ENCODE measurements around the gene PRKCA.
A peak's percentile ranks its signal among the peaks of the same experiment; 100 is the strongest.

Gene PRKCA

DNA sequence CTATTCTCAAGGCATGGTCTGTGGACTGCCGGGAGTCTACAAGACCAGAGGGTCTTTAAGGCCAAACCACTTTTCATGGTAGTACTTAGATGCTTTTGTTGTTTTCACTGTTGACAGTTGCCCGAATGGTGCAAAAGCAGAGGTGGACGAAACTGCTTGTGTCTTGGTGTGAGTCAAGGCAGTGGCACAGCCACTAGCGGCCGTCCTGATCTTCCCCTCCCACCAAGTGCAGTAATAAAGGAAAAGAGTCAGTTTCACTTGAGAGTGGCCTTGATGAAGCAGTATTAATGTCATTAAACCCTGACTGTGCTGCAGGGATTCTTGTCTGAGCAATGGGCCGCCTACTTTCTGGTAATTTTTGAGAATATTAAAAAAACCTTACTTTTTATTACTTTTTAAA lies 109.1 kb downstream of the PRKCA start:
- no peak overlapping the region for H3K9ac ChIP-seq (ENCODE audit: low read length)
- H3K27me3 ChIP-seq (ENCODE audit: control insufficient read depth in 1 of 2, insufficient read depth in 2 of 2, low read length in 2 of 2) = no peaks in the 10 kb centered on the region
- no peaks in the 10 kb centered on the region for H3K36me3 ChIP-seq (ENCODE audit: insufficient read depth, low read length)
- peaks cover 24% of the 10 kb centered on the region for H3K4me1 ChIP-seq (ENCODE audit: insufficient read depth, low read length)
- H3K4me3 ChIP-seq (ENCODE audit: low read depth in 1 of 2, low read length in 2 of 2) = no peak overlapping the region
- no peak overlapping the region for H3K27ac ChIP-seq (ENCODE audit: low read depth, low read length)
- H3K9me3 ChIP-seq (ENCODE audit: low read length) = no peaks in the 10 kb centered on the region

DNA sequence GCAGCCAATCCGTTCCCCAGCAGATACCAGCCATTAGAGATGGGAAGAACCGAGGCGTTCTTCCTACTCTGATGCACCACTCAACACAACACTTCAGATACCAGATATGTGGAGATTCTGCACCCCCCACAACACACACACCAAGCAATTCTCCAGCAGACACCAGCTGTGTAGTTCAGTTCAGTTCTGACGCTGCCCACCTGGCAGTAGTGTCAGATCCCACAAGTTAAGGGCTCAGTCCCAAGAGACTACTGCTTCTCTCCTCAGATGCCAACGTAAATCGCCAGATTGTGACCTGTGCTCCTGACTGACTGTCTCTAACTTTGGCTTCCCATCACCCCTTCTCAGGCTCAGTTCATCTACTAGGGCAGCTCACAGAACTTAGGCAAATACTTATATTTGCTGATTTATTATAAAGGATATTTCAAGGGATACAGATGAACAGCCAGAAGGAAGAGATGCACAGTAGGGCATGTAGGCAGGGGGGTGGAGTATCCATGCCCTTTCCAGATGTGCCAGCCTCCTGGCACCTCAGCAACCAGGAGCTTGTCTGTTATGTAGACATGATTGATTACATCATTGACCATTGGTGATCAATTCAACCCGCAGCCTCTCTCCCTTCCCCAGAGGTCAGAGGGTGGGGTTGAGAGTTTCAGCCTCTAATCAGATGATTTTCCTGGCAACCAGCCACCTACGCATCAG lies 110.6 kb downstream of the PRKCA start:
- Histone ChIP-seq H3K4me3 (ENCODE audit: low read depth in 1 of 2, low read length in 2 of 2) (no peak overlapping the region), H3K36me3 (ENCODE audit: insufficient read depth, low read length) (no peaks in the 10 kb centered on the region), H3K4me1 (ENCODE audit: insufficient read depth, low read length) (peaks cover 20% of the 10 kb centered on the region), H3K9ac (ENCODE audit: low read length) (no peak overlapping the region), H3K27ac (ENCODE audit: low read depth, low read length) (no peak overlapping the region), H3K27me3 (ENCODE audit: control insufficient read depth in 1 of 2, insufficient read depth in 2 of 2, low read length in 2 of 2) (no peaks in the 10 kb centered on the region), H3K9me3 (ENCODE audit: low read length) (no peaks in the 10 kb centered on the region)

DNA sequence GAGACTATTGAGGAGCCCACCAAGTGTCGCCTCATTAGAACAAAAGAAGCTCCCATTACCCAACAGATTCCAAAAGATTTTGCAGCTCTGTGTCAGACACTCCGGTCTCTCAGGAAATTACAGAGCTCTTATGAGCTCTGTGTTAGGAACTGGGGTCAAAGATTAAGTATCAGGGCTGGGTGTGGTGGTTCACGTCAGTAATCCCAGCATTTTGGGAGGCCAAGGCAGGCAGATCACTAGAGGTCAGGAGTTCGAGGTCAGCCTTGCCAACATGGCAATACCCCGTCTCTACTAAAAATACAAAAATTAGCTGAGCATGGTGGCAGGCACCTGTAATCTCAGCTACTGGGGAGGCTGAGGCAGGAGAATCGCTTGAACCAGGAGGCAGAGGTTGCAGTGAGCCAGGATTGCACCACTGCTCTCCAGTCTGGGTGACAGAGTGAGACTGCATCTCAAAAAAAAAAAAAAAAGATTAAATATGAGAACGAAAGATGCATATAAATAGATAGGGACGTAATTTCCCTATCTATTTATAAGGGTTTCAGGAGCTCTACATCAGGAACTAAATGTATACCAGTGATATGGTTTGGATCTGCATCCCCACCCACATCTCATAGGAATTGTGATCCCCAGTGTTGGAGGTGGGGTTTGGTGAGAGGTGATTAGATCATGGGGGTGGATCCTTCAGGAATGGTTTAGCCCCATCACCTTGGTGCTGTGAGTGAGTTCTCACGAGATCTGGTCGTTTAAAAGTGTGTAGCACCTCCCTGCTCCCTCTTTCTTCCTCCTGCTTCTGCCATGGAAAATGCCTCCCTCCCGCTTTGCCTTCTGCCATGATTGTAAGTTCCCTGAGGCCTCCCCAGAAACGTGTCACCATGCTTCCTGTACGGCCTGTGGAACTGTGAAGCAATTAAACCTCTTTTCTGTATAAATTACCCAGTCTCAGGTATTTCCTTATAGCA lies 111.4 kb downstream of the PRKCA start:
- Histone ChIP-seq H3K27ac (ENCODE audit: low read depth, low read length) (no peak overlapping the region), H3K4me1 (ENCODE audit: insufficient read depth, low read length) (peaks cover 20% of the 10 kb centered on the region), H3K9me3 (ENCODE audit: low read length) (no peaks in the 10 kb centered on the region), H3K27me3 (ENCODE audit: control insufficient read depth in 1 of 2, insufficient read depth in 2 of 2, low read length in 2 of 2) (no peaks in the 10 kb centered on the region), H3K36me3 (ENCODE audit: insufficient read depth, low read length) (no peaks in the 10 kb centered on the region), H3K9ac (ENCODE audit: low read length) (no peak overlapping the region), H3K4me3 (ENCODE audit: low read depth in 1 of 2, low read length in 2 of 2) (no peak overlapping the region)

DNA sequence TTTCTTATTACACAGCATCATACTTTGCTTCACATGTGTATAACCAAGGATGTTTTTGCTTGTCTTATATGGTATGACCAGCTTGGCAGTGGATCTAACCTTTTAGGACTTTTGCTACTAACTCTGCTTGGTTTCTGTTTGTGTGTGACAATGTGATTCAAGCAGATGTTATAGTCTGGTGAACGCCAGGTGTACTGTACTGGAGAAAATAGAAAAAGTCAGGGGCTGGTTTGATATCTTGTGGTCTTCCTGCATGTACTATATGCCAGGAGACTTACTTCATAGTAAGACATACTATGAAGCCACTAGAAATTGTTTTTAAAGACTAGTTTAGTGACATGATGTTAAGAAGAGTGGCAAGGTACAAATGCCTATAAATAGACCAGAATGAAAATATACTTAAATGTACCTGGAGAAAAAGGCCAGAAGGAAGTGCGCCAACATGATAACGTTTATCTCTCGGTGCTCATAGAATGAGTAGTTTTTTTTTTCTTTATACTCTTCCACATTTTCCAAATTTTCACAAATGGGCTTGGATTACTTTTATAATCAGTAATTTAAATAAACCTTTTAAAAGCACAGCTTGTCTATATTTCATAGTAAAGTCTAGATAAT lies 112.3 kb downstream of the PRKCA start:
- Histone ChIP-seq H3K27ac (ENCODE audit: low read depth, low read length) (no peak overlapping the region), H3K4me1 (ENCODE audit: insufficient read depth, low read length) (peaks cover 20% of the 10 kb centered on the region), H3K4me3 (ENCODE audit: low read depth in 1 of 2, low read length in 2 of 2) (no peak overlapping the region), H3K36me3 (ENCODE audit: insufficient read depth, low read length) (no peaks in the 10 kb centered on the region), H3K27me3 (ENCODE audit: control insufficient read depth in 1 of 2, insufficient read depth in 2 of 2, low read length in 2 of 2) (no peaks in the 10 kb centered on the region), H3K9me3 (ENCODE audit: low read length) (no peaks in the 10 kb centered on the region), H3K9ac (ENCODE audit: low read length) (no peak overlapping the region)

DNA sequence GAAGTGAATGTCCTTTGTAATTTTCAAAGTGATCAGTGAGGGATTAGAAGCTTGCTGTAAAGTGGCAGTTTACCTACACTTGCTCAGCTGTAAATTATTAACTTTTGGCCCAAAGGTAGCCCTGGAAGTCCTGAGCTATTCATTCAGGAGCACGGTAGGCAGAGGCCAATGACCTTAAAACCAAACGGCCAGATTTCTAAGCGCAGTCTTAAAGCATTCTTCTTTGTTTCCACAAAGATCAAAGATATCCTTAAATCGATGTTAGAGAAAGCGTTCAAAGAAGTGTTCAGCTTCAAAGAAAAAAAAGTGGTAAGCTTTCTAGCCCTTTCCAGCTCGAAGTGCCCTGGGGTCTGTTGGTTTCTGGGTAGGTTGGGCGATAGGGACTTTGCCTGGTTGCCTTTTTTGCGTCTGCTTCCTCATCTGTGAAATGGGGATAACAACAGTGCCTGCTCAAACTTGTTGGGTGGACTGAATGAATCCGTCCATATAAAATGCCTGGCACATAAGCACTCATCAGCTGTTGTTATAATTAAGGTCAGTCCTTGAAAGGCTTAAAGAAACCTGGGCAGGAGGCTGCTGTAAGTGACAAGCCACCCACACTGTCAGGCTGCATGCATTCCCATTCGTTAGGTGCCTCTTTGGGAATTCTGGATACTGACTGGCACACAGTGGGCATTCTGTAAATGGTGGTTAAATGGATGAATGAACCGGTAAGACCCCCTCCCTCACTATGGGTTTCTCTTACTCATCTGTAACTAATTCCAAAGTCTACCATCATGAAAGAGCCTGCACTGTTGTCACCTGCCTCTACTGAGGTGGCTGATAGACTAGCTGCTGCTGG lies 113.2 kb downstream of the PRKCA start:
- H3K4me3 ChIP-seq (ENCODE audit: low read depth in 1 of 2, low read length in 2 of 2) = no peak overlapping the region
- H3K27me3 ChIP-seq (ENCODE audit: control insufficient read depth in 1 of 2, insufficient read depth in 2 of 2, low read length in 2 of 2) = no peaks in the 10 kb centered on the region
- peaks cover 20% of the 10 kb centered on the region for H3K4me1 ChIP-seq (ENCODE audit: insufficient read depth, low read length)
- H3K9me3 ChIP-seq (ENCODE audit: low read length) = no peaks in the 10 kb centered on the region
- no peak overlapping the region for H3K27ac ChIP-seq (ENCODE audit: low read depth, low read length)
- H3K36me3 ChIP-seq (ENCODE audit: insufficient read depth, low read length) = no peaks in the 10 kb centered on the region
- no peak overlapping the region for H3K9ac ChIP-seq (ENCODE audit: low read length)

DNA sequence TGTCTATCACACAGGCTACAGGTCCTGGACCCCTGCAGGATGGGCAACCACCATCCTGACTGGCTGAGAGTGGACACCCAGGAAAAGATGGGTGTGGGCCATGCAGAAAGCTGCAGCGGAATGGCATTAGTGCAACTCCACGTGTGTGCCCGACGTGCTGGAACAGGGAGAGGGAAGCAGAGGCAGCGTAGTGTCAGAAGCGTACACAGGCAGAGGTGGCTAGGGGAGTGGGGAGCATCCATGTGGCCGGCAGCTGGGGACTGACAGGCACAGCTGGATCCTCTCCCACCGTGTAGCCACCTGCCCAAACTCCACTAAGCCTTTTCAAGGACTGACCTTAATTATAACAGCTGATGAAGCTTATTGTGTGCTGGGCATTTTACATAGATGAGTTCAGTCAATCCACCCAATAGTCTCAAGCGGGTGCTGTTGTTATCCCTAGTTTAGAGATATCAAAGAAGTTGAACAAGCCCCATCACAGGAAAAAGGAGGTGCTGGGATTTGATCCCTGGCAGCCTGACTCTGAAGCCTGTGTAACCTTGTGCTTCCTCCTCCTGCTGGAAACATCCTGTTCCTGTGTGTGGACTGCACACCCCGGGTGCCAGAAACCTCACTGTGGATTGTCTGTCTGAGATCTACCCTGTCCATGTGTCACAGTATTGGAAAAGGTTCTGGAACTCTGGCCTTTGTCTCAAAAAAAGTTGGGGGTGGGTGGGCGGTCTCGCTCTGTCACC lies 114.0 kb downstream of the PRKCA start:
- peaks cover 20% of the 10 kb centered on the region for H3K4me1 ChIP-seq (ENCODE audit: insufficient read depth, low read length)
- no peaks in the 10 kb centered on the region for H3K36me3 ChIP-seq (ENCODE audit: insufficient read depth, low read length)
- H3K27ac ChIP-seq (ENCODE audit: low read depth, low read length) = no peak overlapping the region
- H3K27me3 ChIP-seq (ENCODE audit: control insufficient read depth in 1 of 2, insufficient read depth in 2 of 2, low read length in 2 of 2) = no peaks in the 10 kb centered on the region
- H3K9me3 ChIP-seq (ENCODE audit: low read length) = no peaks in the 10 kb centered on the region
- H3K4me3 ChIP-seq (ENCODE audit: low read depth in 1 of 2, low read length in 2 of 2) = no peak overlapping the region
- H3K9ac ChIP-seq (ENCODE audit: low read length) = no peak overlapping the region

DNA sequence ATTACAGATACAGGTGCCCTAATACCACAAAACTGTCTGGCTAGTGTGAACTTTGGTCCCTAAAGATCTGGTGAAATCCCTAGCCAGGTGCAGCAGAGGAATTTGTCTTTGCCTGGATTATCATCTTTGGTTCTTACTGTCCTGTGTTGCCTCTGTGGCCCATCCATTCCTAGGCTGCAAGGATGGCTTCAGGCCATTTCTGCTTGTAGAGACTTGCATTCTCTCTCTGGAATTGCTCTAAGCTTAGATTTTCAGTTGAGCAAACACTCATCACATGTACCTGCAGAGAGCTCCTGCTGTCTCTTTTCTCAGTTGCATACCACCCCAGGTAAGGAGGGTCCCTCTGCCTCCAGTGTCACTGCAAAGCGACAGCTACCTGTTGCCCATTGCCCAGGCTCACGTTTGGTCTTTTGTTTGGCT lies 114.9 kb downstream of the PRKCA start:
- Histone ChIP-seq H3K4me1 (ENCODE audit: insufficient read depth, low read length) (peaks cover 27% of the 10 kb centered on the region), H3K27me3 (ENCODE audit: control insufficient read depth in 1 of 2, insufficient read depth in 2 of 2, low read length in 2 of 2) (no peaks in the 10 kb centered on the region), H3K9ac (ENCODE audit: low read length) (no peak overlapping the region), H3K9me3 (ENCODE audit: low read length) (no peaks in the 10 kb centered on the region), H3K4me3 (ENCODE audit: low read depth in 1 of 2, low read length in 2 of 2) (no peak overlapping the region), H3K36me3 (ENCODE audit: insufficient read depth, low read length) (no peaks in the 10 kb centered on the region), H3K27ac (ENCODE audit: low read depth, low read length) (no peak overlapping the region)

DNA sequence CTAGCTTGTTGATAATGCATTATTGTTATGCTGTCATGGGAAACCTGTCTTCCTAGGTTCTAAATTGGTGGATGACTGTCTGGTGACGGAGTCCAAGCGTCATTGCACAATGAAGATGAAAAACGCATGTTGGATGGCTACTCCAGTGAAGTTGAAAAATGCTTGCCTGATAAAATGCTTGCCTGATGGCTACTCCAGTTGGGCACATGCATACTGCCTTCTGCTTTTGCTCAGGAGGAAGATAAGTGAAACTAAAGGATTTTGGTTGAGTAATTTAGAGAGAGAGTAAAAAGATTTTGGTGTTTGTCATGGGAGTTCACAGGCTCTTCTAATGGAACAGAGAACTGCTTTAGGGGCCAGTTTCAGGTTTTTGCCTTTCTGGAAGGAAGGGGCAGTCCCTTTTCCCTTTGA lies 118.6 kb downstream of the PRKCA start:
- Histone ChIP-seq H3K36me3 (ENCODE audit: insufficient read depth, low read length) (no peaks in the 10 kb centered on the region), H3K27me3 (ENCODE audit: control insufficient read depth in 1 of 2, insufficient read depth in 2 of 2, low read length in 2 of 2) (no peaks in the 10 kb centered on the region), H3K9ac (ENCODE audit: low read length) (no peak overlapping the region), H3K27ac (ENCODE audit: low read depth, low read length) (no peak overlapping the region), H3K4me1 (ENCODE audit: insufficient read depth, low read length) (peaks cover 35% of the 10 kb centered on the region), H3K9me3 (ENCODE audit: low read length) (no peaks in the 10 kb centered on the region), H3K4me3 (ENCODE audit: low read depth in 1 of 2, low read length in 2 of 2) (no peak overlapping the region)

DNA sequence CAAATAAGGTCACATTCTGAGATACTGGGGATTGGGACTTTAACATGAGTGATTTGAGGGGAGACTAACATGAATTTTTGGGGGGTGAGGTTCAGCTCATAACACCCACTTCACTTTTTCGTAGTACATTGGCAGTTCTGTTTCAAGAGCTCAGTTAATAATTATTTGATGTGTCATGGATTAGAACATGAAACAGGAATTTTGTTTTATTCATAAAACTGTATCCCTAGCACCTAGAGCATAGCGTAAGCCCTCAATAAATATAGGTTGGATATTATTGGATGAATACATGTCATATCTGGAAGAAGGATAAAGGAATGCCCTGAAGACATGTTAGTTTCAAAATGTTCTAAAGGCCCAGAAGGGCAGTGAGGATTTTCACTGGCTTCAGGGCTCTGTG lies 119.8 kb downstream of the PRKCA start:
- no peaks in the 10 kb centered on the region for H3K27me3 ChIP-seq (ENCODE audit: control insufficient read depth in 1 of 2, insufficient read depth in 2 of 2, low read length in 2 of 2)
- no peaks in the 10 kb centered on the region for H3K36me3 ChIP-seq (ENCODE audit: insufficient read depth, low read length)
- peaks cover 35% of the 10 kb centered on the region for H3K4me1 ChIP-seq (ENCODE audit: insufficient read depth, low read length)
- H3K4me3 ChIP-seq (ENCODE audit: low read depth in 1 of 2, low read length in 2 of 2) = no peak overlapping the region
- no peak overlapping the region for H3K9ac ChIP-seq (ENCODE audit: low read length)
- no peaks in the 10 kb centered on the region for H3K9me3 ChIP-seq (ENCODE audit: low read length)
- H3K27ac ChIP-seq (ENCODE audit: low read depth, low read length) = no peak overlapping the region

DNA sequence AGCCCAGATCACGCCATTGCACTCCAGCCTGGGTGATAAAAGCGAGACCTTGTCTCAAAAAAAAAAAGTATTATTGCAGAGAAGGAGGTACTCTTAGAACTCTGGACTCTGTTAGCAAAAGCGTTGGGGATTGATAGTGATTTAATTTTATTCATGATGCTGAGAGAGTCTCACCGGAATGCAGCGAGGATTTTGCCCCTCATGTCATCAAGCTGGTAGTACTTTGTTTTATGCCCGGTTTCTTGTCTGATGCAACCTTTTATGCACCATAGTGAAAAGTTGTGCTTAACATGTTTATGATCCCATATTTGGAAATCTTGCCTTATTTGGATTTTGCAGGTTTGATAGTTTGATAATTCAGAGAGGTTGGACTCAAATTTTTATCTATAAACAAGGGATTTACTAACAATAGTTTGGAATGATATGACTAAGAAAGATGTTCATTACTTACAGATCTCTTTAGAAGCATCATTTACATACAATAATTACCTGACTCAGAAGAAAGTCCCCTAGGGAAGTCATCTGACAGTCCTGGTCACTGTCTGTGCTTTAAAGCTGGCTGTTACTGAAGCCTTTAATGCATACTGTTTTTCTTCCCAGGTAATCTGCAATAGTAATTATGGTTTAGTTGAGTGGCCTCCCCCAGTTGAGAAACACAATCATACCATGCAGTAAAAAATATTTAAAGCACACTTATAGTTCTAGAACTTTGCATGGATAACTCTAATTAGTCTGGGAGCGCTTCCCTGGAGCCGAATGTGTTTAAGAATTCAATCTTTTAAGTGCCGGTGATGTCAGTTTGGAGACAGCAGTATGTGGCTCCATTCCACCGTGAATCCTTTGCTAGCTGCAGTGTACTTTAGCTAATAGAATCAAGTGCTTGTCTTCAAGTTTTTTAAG lies 120.9 kb downstream of the PRKCA start:
- Histone ChIP-seq H3K4me1 (ENCODE audit: insufficient read depth, low read length) (peaks cover 35% of the 10 kb centered on the region), H3K9ac (ENCODE audit: low read length) (no peak overlapping the region), H3K4me3 (ENCODE audit: low read depth in 1 of 2, low read length in 2 of 2) (no peak overlapping the region), H3K9me3 (ENCODE audit: low read length) (no peaks in the 10 kb centered on the region), H3K27ac (ENCODE audit: low read depth, low read length) (peak overlapping the region; percentile 13), H3K27me3 (ENCODE audit: control insufficient read depth in 1 of 2, insufficient read depth in 2 of 2, low read length in 2 of 2) (no peaks in the 10 kb centered on the region), H3K36me3 (ENCODE audit: insufficient read depth, low read length) (no peaks in the 10 kb centered on the region)
